ENCODE data around the gene LYST.
A peak's percentile ranks its signal among the peaks of the same experiment; 100 is the strongest.
"Not testable (repeated sequence)": the region's sequence is repeated elsewhere in the genome, so short reads cannot be mapped to it uniquely, and the experiment has no call there.

LYST gene

GRCh38 chr1:235650341-235651169, 216.2 kb downstream of the LYST start:
- DNase-seq = no peak

- no peak for DNase-seq
Observed at GRCh38 chr1:235649368-235650163, 217.1 kb downstream of the LYST start, which contains the start of gene GNG4. TSS of gene GNG4 (minus strand) at chr1:235649784. CDS start at chr1:235583838, 65,946 bp downstream.

- DNase-seq = no peak
Observed at GRCh38 chr1:235648954-235649367, 217.7 kb downstream of the LYST start.

GRCh38 chr1:235648407-235648907, 218.2 kb downstream of the LYST start:
- DNase-seq = peak; percentile 21 to 25

- not testable (repeated sequence) for DNase-seq
Observed at GRCh38 chr1:235647537-235647936, 219.2 kb downstream of the LYST start.

- DNase-seq = no peak
Observed at GRCh38 chr1:235646463-235646862, 220.2 kb downstream of the LYST start.

GRCh38 chr1:235644693-235645305, 221.9 kb downstream of the LYST start:
- DNase-seq = no peak

GRCh38 chr1:235643837-235644692, 222.6 kb downstream of the LYST start:
- no peak for DNase-seq

- no peak for DNase-seq
Observed at GRCh38 chr1:235642943-235643371, 223.7 kb downstream of the LYST start.

- DNase-seq = no peak
Observed at GRCh38 chr1:235642011-235642942, 224.4 kb downstream of the LYST start.

- no peak for DNase-seq
Observed at GRCh38 chr1:235640580-235640979, 226.1 kb downstream of the LYST start.

- DNase-seq = no peak
Observed at GRCh38 chr1:235639226-235640205, 227.2 kb downstream of the LYST start.

GRCh38 chr1:235638612-235639011, 228.1 kb downstream of the LYST start:
- not testable (repeated sequence) for DNase-seq

- DNase-seq = no peak
Observed at GRCh38 chr1:235637756-235638534, 228.8 kb downstream of the LYST start.

GRCh38 chr1:235635938-235636662, 230.6 kb downstream of the LYST start:
- no peak for DNase-seq

GRCh38 chr1:235632506-235633401, 234.0 kb downstream of the LYST start:
- no peak for DNase-seq

- DNase-seq = no peak
Observed at GRCh38 chr1:235631816-235632215, 234.9 kb downstream of the LYST start.

Measured in NCI-H187 (cell line).